ENCODE data around the gene GAS6. TPM values are rescaled to one million over a fixed set of nuclear protein-coding genes. Genes with fewer than 3 reads are reported as not detected.
"Not testable (repeated sequence)": the region's sequence is repeated elsewhere in the genome, so short reads cannot be mapped to it uniquely, and the experiment has no call there.

The GAS6 gene
- 10 to 100 TPM; 23.6 to 57.1 (median 29.3) TPM for polyA plus RNA-seq (ENCODE audit: insufficient read length in 4 of 4)

DNA sequence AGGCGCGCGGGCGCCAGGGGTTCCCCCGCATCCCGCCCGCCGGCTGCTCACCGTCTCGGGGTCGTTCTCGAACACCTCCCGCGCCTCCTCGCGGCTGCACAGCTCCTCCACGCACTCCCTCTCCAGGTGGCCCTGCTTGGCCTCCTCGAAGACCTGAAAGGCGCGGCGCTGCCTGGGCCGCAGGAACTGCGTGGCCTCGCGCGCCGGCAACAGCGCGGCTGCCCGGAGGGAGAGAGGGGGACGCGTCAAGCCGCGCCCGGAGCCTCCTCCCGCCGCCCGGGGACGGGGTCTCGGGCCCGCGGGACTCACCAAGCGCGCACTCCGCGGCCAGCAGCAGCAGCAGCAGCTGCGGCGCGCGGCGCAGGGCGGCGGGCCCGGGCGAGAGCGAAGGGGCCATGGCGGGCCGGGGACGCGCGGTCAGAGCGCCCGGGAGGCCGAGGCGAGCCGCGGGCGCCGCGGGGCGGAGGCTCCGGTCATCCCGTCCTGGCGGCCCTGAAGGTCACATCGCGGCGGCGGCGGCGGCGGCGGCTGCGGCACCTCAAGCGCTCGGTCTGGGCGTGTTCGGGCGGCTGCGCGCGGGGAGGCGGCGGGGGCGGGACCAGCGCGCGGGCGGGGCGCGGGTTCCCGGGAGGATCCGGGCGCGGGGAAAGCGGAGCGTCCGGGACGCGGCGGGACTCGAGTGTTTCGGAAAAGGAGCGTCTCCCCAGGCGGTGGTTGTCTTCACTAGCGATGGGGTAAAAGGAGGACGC, at the start of gene GAS6:
Gene GAS6 (minus strand): TSS at position 553 of the 749 bp plus-strand sequence. CDS start 156 bp downstream, at position 397.
- no peak for DNase-seq (ENCODE audit: low read depth in 4 of 4, low spot score in 3 of 4)

DNA sequence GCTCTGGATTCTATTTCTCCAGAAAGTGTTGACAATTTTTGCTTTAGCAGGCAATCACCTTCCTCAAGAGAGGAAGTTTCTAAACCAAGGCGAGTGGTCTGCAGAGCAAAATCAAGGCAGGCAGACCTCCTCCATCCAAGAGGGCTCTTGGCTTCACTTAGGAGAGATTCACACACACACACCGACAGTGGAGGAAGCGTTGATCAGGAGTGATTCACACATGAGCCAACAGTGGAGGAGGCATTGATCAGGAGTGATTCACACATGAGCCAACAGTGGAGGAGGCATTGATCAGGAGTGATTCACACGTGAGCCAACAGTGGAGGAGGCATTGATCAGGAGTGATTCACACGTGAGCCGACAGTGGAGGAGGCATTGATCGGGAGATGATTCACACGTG, 49.5 kb upstream of the GAS6 start:
- DNase-seq (ENCODE audit: low read depth in 4 of 4, low spot score in 3 of 4): not testable (repeated sequence)

DNA sequence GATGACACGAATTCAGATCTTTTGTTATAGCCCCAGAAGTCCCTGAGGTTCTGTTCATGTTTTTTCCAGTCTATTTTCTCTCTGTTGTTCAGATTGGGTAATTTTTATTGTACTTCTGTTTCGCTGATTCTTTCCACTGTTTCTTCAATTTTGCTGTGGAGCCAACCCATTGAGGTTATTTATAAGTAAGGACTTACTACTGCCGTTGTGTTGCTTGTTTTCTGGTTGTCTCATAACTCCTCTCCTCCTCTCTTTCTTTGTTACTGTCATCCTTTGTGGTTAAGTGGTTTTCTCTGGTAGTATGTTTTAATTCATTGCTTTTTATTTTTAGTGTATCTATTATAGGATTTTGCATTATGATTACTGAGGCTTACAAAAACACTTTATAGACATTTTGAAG, 48.7 kb upstream of the GAS6 start:
- DNase-seq (ENCODE audit: low read depth in 4 of 4, low spot score in 3 of 4): no peak

DNA sequence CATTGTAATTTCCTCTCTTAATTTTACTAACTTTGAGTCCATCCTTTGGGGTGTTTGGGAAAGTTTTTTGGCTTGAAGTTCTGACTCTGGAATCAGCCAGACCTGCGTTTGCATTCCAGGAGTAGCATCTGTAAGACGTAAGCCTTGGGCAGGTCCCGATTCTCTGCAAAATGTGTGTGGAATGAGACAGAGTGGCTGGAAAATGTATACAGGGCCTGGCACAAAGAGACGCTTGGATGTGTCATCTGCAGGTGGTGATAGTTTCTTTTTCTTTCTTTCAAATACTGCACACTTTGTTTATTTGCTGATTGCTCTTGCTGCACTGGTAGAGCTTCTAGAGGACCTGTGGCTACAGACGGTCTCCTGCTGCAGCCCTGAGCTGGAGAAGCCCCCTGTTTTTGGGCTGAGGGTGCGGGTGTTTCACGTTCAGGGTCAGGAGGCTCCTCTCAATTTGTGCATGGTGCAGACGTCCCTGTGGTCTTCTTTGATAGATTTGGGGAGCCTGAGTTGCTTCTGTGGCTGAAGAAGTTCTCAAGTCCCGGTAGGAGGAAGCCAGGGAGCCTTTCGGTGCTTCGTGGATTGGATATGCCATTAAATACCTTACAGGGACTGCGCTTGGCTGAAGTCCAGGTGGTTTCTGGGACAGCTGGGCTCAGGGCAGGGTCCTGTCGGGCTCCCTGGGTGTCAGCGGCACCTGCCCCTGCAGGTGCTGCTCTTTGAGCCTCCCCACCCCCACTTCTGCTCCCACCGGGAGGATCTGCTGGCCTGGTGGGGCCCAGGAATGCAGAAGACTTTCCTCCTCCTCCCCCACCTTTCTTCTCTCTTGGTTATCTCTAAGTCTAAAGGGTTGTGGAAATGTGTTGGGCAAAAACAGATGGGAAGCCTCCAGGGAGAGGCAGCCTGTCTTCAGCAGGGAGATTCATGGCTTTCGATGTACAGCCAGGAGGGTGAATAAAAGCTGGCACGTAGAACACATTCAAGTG, 44.0 kb upstream of the GAS6 start:
- DNase-seq (ENCODE audit: low read depth in 4 of 4, low spot score in 3 of 4): peak in 1 of 4 donors; percentile 18

DNA sequence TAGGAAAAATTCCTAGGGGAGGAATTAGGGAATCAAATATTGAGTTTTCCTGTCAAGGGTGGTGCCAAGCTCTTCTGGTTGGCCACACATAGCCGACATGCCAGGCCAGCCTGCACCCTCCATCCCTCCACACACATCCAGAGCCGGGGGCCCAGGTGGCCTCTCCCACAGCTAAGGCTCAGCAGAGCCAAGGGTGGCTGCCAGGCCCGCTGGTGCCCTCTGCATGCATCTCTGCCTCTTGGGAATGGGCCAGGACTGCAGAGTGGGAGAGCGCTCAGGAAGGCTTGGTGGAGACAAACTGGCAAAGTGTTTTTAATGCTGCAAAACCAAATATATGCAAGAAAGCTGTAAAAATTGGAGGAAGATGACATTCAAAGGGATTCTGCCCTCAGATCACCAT, 42.7 kb upstream of the GAS6 start:
- DNase-seq (ENCODE audit: low read depth in 4 of 4, low spot score in 3 of 4): no peak

DNA sequence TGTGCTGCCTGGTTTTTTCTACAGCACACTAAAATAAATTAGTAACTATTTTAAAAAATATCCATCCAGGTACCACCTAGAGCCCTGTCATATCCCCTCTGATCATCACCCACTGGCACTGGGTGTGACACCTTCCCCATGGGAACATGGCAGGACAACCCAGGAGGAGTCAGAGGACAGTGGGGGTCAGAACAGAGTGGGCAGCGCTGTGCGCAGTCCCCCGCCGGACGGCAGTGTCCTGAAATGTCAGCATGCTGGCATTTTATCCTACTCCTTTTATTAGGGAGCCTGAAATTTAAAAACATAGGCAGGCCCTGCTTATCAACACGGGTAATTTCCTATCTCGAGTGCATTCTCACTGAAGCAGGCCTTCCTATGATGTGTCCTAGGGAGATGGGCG, 42.1 kb upstream of the GAS6 start:
- DNase-seq (ENCODE audit: low read depth in 4 of 4, low spot score in 3 of 4): no peak

DNA sequence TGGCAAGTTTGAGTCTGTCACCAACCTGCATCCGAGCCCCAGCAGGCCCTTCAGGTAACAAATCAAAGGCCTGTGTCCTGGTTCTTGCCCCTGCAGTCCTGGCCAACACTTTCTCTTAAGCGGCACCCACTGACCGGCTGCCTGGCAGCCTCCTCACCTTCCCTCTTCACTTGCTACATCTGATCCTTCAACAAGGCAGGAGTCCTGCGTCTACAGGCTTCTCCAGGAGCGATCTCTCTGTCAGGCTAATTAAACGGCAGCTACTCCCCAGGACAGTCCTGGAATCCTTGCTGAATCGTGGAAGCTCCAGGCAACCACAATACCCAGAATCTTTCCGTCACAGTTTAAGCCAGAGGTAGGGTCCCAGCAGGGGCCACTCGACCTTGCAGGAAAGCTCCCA, 41.1 kb upstream of the GAS6 start:
- DNase-seq (ENCODE audit: low read depth in 4 of 4, low spot score in 3 of 4): no peak

DNA sequence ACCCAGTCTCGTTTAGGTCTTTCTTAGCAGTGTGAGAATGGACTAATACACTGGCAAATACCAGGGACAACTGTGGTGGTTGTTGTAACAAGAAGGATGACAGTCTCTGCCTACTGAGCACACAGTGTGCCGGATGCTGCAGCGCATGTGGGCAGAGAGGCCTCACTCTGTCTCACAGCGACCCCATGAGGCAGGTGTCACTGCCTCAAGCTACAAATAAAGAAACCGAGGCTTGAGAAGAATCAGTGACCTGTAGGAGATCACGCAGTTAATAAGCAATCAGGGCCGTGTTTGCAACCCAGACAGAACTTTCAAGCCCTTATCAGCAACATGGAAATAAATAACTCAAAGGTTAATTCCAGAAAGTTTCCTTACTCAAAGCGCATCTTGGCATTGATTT, 40.5 kb upstream of the GAS6 start:
- no peak for DNase-seq (ENCODE audit: low read depth in 4 of 4, low spot score in 3 of 4)

DNA sequence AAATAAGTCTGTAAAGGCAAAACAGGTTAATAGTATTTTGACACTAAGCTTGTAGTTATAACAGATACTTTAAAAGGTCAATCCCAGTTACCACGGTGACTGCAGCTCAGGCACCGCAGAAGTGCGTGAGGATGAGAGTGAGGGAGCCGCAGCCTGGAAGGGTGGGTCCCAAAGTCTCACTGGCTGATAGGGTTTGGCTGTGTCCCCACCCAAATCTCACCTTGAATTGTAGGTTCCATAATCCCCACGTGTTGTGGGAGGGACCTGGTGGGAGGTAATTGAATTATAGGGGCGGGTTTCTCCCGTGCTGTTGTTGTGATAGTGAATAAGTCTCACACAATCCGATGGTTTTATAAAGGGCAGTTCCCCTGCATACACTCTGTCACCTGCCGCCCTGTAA, 40.0 kb upstream of the GAS6 start:
- no peak for DNase-seq (ENCODE audit: low read depth in 4 of 4, low spot score in 3 of 4)

DNA sequence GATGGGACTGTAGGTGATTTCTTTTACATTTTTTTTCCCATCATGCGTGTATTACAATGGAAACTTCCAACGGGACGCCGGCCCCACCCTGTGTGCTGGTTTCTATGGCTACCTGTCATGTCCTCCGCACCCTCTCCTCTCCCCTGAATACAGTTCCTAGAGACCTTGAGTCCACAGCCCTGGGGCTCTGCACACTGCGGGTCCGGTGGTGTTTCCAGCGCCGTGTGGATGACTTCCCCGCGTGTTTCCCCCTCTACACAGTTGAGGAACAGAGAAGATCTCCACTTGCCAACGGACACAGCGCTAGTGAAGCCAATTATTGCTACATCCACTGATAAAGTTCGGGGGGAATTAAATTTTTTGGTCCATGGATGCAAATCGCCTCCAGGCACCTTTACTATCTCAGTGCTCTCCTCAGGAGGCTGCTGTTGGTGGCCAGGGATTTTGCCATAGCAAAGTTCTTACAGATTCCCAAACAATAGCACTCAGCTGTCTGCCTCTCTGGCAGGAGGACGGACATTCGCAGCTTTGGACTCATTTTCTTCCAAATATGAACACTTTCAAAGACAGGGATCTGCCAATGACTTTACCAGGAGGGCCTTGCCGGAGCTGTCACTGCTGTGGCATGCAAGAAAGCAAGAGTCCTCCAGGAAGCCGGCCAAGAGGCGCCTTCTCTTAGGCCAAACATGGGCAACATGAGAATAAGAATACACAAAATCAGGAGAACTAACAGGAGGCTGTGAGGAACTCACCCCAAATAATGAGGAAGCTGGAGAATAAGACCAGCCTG, 39.3 kb upstream of the GAS6 start:
- DNase-seq (ENCODE audit: low read depth in 4 of 4, low spot score in 3 of 4): no peak

DNA sequence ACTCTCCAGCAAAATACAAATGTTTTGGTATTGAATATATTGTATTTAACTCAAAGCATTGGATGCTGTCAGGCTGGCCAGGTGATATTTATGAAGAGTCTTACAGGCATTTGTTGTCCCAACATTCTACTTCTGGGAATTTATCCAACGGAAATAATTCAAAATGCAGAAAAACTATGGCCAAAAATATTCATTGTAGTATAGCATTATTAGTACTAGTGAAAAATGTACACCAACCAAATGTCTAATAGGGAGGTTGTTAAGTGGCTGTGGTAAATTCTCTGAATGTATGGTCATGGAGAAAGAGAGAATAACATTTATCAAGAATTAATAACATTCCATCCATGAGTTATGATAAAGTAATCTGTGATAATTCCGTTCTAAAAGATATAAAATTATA, 38.6 kb upstream of the GAS6 start:
- DNase-seq (ENCODE audit: low read depth in 4 of 4, low spot score in 3 of 4): no peak

DNA sequence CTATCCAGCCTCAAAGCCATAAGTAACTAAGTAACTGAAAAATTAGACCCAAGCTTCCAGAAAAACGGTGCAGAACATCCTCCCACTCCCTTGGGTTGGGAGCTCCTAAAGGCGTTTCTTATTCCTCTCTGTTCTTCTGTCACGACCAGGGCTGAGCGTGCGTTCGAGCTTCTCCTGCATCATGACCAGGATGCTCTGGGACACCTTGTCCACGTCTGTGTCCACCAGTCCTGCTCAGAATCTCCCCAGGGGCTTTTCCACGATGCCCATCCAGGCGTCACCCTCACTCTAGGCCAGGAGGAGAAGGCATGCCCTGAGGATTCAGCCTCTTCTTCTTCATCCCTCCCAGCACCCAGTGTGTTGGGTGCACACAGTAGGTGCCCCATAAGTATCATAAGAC, 37.8 kb upstream of the GAS6 start:
- no peak for DNase-seq (ENCODE audit: low read depth in 4 of 4, low spot score in 3 of 4)

DNA sequence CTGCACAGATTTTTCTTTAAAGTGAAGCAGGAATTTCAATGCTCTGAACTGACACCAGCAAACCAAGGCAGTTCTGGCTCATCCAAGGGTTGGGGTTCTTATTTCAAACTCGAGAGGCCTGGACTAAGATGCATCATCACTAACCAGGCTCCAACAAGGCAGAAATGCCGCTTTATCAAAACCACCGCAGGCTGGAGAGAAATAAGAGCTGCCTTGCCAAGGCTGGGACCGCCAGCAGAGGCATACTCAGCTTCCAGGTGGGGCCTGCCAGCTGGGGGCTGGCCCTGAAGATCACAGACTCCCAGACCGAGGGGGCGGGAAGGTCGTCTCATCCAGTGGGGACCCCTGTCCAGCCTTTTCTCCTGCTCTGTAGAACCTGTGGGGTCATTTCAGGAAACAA, 37.4 kb upstream of the GAS6 start:
- DNase-seq (ENCODE audit: low read depth in 4 of 4, low spot score in 3 of 4): no peak

DNA sequence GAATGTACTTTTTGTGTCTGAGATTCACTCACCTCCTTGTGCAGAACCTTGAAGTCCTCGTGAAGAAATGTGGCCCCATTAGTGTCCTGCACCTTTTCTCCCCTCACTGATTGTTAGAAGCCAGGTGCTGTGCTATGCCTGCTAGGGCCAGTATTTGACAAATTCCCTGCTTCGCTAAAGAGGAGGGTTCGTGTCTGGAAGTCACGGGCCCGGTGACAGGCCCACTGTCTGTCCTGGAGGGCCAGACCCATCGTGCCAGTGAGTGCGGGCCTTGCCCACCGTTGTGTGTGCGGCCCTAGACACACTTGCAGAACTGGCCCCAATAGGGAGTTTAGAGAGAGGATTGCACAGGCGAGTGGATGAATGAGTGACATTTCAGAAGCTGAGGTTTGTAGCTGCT, 36.8 kb upstream of the GAS6 start:
- DNase-seq (ENCODE audit: low read depth in 4 of 4, low spot score in 3 of 4): no peak

DNA sequence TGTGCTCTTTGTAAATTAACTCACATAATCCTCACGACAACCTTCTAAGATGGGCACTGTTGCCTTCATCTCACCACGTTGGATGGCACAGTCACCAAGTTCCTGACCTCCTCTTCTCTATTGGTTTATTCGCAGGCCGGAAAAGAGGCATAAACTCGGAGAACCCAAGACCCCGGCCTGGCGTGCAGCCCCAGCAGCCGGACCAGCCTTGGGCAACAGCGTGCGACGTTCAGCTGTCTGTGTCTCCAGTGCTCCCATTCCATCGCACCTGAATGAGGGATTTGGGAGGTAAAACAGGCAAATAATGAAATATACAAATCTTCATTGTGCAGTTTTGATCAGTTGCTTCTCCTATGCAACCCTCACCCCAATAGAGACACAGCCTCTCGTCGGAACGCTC, 34.5 kb upstream of the GAS6 start:
- DNase-seq (ENCODE audit: low read depth in 4 of 4, low spot score in 3 of 4): no peak

DNA sequence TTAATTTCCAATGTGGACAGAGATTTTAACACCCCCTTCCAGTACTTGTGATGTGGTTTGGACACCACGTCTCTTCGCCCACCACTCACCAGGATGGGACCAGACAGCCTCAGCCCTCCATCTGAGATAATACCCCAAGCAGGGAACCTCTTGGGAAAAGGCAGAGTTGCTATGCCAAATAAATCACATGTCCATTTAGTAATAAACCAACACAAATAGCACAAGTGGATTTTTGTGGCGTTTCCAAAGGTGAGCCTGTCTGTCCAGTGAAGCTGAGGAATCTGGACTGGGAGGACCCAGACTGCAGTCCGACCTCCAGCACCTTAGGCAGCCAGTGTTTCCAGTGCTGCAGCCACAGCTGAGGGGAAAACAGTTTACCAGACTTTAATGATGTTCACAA, 34.1 kb upstream of the GAS6 start:
- no peak for DNase-seq (ENCODE audit: low read depth in 4 of 4, low spot score in 3 of 4)

DNA sequence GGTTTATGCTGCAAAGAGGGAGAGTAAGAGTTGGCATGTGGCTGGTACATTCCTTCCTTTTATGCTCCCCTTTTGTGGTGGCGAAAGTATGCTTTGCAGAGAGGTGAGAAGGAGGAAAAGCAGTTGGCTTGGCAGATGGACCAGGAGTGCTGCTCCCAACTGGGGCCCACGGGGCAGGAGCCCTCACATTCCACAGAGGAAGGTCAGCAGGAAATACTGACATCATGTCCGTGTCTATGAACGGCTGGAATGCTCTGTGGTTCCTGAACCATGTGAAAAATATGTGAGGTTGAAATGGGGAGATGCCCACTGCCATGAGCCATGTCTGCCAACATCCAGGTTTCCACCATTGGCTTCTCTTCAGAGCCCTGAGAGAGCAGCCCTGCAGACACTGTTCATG, 33.3 kb upstream of the GAS6 start:
- no peak for DNase-seq (ENCODE audit: low read depth in 4 of 4, low spot score in 3 of 4)

DNA sequence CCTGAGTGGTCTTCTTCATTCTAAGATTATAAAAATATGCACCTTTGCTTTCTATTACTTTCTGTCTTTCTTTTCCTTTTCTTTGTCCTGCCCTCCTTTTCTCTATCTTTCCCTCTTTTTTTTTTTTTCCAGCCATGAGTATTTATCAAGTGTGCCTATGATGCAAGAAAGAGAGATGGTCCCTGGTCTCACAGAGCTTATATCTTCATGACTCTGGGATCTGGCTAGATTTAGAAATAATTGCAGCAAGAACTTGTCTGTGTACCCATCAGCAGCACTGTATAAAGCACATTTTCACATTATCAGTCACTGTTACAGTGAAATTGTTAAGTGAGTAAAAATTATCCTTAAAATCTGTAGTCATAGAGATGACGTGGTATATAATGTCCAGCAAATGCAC, 31.6 kb upstream of the GAS6 start:
- DNase-seq (ENCODE audit: low read depth in 4 of 4, low spot score in 3 of 4): no peak

DNA sequence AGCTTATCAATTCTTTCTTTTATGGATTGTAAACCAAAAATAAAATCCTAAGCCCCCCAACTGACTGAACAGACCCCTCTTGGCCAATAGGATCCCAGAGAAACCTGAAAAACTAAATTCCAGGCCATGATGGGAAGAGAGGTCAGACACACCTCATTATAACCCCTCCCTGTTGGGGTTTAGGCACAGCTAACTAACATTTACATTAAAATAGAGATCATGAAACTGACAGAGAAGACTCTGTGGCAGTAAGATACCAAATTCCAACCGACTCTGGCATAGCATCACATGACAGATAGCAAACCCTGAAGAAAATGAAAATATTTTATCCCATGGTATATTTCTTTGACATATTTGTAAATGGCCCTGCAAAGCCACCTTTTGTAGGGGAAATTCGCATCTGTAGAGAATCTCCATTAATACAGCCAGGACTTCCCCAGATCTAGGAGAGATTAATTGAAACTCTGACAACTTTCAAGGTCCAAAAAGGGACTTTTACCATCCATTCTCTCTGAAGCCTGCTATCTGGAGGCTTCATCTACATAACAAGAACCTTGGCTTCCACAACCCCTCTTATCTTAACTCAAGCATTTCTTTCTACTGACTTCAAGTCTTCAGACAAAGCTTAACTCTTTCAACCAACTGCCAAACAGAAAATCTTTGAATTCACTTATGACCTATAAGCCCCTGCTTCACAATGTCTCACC, 27.1 kb upstream of the GAS6 start:
- DNase-seq (ENCODE audit: low read depth in 4 of 4, low spot score in 3 of 4): no peak

DNA sequence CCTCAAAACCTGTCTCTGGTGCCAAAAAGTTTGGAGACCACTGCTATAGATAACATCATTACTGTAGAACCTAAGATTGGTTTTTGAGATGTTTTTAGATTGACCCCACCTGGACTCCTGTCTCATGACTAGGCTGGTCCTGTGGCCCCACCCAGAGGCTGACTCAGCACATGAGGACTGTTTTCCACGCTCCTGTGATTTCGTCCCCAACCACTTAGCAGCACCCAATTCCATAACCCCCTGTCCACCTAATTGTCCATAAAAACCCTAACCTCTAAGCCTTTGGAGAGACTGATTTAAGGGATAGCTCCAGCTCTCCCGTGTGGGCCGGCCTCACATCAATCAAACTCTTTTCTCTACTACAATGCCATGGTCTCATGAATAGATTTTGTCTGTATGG, 25.6 kb upstream of the GAS6 start:
- DNase-seq (ENCODE audit: low read depth in 4 of 4, low spot score in 3 of 4): no peak

All from left renal pelvis (tissue), 4 donors.